Panc1 (cell line): Measurements from ENCODE around the gene RIC3.

Experiments
- CTCF ChIP-seq: fragments of 450-650 bp; IDR thresholded peaks from 2 replicates; pipeline ENCODE4 v1.5.1; 2017; ENCODE audit warnings: mild to moderate bottlenecking
- POLR2AphosphoS5 ChIP-seq: IDR thresholded peaks from 2 replicates; pipeline ENCODE4 v1.6.1; 2012; ENCODE audit warnings: mild to moderate bottlenecking, low read depth, low read length, moderate library complexity
- REST ChIP-seq, 2 experiments: IDR thresholded peaks; 2 replicates each; pipeline ENCODE4 v1.6.1; 2011 to 2012; ENCODE audit warnings: low read depth in 2 of 2, control low read depth in 1 of 2, low read length in 1 of 2, mild to moderate bottlenecking in 1 of 2, moderate library complexity in 1 of 2; ENCODE audit not compliant: insufficient read depth in 1 of 2

- TF ChIP-seq CTCF, result no peak
- TF ChIP-seq REST (IDR thresholded peaks at IDR 0.05; ENCODE audit: insufficient read depth in 1 of 2, low read depth in 2 of 2, low read length in 1 of 2), result no peak
- TF ChIP-seq POLR2AphosphoS5, result no peak
Measured at GRCh38 chr11:8190431-8190830, 21.6 kb upstream of the RIC3 start.
